Measurements from ENCODE around the gene IGSF8.

DNA sequence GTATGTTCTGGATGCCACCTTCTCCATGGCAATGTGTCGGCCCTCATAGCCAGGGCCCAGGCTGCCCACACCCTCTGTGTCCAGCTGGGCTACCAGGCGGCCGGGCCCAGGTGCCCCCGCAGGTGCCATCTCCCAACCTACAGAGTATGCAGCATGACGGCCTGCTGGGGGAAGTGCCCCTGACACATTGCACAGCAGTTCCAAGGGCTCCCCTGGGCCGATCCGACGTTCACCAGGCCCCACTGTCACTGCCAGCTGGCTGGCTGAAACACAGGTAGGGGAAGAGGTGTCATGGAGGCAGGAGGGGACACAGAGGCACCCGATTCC lies 5.4 kb downstream of the IGSF8 start:
- no peak for TF ChIP-seq POLR2A (IDR thresholded peaks at IDR 0.05; ENCODE audit: low read depth, low read length)
- TF ChIP-seq POLR2AphosphoS5 (IDR thresholded peaks at IDR 0.05; ENCODE audit: low read depth, low read length), result no peak
- no peak for TF ChIP-seq TAF1 (IDR thresholded peaks at IDR 0.05; ENCODE audit: borderline replicate concordance, low read depth, low read length)

Measured in GM12892 (cell line).